Activated CD4-positive, alpha-beta T cell treated with anti-CD3 and anti-CD28 coated beads, Interleukin-2, amount 50 U/mL, for 1 hour (primary cell): Measurements from ENCODE around the gene LRCH4.

ENCODE experiments used
- DNase-seq: peaks from one replicate; pipeline ENCODE4 v3.0.0-alpha.2; 2020

LRCH4 gene

DNA sequence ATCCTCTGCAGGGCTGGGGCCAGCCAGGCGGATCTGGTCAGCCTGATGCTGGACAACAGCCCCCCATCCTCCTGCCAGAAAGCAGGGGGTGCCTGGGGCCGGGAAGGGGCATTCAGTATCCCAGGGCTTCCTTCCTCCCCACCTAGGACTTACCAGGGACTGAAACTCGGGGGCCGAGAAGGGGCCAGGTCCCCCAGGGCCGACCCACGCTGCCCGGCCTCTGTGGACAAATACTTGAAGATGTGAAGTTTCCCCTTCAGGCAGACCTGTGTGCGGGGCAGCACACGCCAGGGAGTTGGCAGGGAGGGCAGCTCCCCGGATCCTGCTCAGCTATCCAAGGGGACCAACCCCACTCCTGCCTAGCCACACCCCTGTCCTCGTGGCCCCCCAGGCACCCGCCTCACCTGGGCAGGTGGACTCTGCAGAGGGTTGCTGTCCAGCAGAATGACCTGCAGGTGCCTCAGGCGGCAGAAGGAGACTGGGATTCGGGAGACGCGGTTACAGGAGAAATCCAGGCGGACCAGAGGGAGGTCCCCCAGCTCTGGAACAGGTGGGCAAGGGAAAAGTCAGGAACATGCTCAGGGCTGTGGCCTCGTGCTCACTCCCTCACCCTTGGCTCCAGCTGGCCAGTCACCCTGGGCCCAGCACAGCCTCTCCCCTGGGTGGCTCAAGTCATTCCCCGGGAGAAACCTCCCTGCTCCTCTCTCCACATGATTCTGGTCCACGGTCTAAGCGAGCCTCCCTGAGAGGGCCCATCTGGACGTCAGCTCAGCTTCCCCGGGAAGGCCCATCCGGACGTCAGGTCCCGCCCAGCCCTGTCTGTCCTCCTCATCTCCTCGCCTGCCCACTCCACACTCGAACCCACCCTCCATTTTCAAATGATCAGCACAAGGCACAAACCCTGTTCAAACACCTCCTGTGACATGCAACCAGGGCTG, 7.4 kb downstream of the LRCH4 start:
- no peak for DNase-seq

GRCh38 chr7:100577507-100577906, 8.4 kb downstream of the LRCH4 start:
- no peak for DNase-seq

GRCh38 chr7:100577103-100577502, 8.8 kb downstream of the LRCH4 start:
- no peak for DNase-seq

DNA sequence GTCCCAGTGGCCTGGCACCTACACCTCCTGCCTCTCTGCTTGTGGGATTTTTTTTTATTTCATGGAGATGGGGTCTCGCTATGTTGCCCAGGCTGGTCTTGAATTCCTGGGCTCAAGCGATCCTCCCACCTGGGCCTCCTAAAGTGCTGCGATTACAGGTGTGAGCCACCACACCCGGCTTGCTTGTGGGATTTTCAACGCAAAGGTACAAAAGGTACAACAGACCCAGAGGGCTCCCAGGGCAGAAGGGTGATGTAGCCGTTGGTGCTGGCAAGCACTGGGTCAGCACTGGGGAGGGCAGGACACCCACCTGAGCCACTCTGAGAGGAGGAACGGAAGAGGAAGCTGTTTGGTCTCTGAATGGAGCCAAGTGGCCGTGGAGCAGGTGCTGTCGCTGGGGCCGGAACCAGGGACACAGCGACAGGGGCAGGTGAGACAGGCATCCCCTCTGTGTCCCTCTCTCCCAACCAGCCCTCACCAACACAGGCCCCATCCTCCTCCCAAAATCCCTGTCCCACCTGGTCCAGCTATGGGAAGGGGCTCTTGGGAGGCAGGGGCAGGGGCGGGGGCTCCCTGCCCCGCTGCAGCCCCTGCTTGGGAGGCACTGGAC, 9.4 kb downstream of the LRCH4 start:
- no peak for DNase-seq

GRCh38 chr7:100575746-100576383, 10.1 kb downstream of the LRCH4 start:
- no peak for DNase-seq

DNA sequence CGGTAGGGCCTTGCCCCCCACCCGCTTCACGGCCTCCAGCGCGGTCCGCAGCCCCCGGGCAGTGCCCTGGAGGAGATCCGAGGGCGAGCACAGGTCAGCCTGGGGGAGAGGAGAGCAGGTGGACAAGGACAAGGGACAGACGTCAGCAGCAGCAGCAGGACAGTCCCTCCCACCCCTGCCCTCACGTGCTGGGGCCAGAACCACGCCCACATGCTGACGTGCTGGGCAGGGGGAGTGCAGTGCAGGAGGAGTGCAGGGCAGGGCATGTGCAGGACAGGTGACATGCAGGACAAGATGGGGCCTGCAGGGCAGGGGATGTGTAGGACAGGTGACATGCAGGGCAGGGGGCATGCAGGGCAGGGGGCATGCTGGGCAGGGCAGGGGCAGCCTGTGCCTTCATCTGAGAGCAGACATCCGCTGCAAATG, 10.7 kb downstream of the LRCH4 start:
- DNase-seq = no peak

DNA sequence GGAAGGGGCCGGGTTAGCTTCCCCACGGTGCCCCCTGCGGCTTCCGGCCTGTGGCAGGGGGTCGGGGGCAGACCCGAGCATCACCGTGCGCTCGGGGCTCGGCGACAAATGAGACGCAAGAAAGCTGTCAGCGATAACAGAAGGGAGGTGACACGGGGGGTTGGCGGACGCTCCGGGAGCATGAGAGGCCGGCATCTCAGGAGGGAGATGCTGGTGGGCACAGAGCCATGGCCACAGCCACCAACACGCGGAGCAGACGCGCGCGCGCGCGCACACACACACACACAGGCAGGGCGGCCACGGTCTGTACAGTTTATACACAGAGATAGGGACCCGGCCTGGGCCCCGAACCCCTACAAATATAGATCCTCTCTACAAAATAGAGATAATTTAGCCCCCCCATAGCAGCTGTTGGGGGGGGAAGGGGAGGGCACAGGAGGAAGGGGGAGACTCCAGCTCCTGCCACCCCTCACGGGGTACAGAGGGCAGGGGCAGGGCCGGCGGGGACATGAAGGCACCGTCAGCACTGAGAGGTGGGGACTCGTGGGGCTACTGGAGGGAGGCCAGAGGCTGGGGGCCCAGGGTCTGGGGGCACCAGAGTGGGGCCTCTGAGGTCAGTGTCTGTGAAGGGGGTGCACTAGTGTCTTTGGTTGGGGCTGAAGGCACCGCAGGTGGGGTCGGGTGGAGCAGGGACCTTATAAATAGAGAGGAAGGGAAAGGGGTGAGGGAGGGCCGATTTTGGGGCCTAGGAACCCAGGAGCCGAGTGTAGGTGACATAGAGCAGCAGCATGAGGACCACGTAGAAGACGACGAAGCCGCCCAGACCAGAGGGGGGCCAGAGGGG, 11.3 kb downstream of the LRCH4 start:
- DNase-seq = no peak

- DNase-seq = no peak
These were observed 12.1 kb downstream of the LRCH4 start, which contains the start of gene SAP25 for GRCh38 chr7:100573691-100574361. SAP25 (minus strand) TSS chr7:100573900; CDS start chr7:100573742, 158 bp downstream.

- DNase-seq = no peak
These were observed 12.8 kb downstream of the LRCH4 start for GRCh38 chr7:100572949-100573675.

DNA sequence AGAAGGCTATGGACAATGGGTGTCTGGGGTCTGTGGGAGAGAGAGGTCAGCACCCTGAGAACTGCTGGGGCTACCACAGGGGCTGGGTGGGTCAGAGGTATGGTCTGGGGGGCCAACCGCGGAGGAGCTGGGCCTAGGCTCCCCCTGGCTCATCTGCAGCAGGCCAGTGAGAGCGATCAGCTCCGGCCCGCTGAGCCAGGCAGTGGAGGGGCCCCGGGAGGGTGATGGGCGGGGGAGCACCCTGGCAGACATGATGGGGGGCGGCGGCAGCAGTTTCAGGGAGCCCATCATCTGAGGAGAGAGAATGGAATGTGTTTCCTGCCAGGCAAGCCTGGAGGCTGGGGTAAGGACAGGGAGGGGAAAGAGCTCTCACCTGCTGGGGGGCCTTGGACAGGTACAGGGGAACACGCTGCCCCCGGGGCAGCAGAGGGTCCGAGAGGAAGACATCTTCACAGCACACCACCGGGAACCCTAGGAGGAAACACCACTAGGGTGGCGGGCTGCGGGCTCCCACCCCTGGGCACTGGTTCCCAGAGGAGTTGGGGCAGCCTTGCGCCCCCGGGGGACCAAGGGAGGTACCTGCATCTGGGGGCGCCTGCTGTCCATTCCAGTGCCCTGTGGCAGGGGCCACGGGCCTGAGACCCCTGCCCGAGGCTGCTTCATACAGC, 13.5 kb downstream of the LRCH4 start:
- no peak for DNase-seq

- DNase-seq = no peak
These were observed 14.2 kb downstream of the LRCH4 start for GRCh38 chr7:100571829-100572116.

DNA sequence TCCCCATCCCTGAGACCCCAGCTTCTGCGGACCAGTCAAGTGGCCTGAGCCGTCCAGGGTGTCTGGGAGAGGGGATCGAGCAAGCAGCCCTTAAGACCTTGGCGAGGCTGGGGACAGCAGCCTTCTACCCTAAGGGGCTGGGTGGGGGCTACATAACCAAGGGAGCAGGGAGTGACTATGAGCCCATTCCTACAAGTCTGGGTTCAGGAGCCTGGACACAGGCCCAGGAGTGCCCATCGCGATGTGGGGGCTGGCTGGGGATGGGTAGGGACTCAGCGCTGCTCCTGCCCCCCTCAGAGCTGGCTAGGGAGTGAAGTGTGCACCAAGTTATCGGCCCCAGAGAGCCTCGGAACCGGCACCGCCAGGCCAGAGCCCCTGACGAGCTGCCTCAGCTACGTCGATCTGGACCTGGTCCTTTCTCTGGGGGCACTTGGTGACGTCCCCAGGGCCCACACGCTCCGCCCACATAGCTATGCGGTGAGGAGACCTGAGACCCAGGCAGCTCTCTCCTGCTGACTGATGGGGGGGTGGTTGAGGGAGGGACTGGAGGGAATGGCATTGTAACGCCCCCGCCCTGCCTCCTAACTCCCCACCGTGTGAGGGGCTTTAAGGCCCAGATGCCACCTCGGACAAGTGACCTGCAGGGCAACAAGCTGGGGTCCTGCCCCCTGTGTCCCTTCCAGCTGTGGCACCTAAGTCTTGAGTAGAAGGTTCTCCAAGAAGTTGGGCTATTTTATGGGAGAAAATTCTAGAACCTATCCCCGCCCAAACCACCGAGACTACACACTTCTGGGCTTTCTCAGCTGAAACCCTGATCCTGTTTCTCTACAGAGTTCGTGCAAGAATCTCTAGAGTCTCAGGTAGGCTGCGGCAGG, 14.7 kb downstream of the LRCH4 start:
- no peak for DNase-seq

- peak; percentile 38 for DNase-seq
These were observed 16.8 kb downstream of the LRCH4 start for GRCh38 chr7:100568896-100569844.

DNA sequence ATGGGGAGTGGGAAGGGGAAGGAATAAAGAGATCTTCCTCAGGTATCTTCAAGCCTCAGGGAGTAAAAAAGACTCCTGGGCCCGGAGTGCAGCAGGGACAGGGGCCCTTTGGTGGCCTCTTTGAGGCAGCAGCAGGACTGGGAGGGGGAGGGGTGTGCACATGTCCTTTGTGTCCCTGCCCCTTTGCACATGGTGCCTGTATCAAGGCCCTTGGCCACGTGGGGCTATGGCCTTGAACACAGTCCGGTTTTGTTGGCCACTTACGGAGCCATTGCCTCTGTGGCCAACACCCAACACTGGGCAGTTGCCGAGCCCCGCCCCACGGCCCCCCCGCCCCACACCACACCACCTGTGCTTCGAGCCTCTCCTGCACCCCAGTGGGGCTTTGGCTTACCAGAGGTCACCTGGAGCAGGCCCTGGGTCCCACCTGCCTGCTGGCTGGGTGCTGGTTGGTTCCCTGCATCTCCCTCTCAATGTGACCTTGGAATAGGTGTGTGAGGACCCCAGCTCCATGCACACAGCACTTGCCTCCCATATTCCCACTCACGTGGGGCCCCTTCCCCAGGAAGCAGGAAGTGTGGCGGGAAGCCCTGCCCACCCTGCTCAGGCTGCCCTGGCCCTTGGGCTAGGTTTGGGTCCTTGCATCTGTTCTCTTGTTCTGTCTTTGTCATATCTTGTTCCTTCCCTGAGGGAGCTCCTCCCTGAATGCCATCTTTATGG, 17.6 kb downstream of the LRCH4 start:
- DNase-seq = no peak

- DNase-seq = no peak
These were observed 18.2 kb downstream of the LRCH4 start for GRCh38 chr7:100567751-100568175.

- DNase-seq = no peak
These were observed 18.7 kb downstream of the LRCH4 start for GRCh38 chr7:100567031-100567730.

DNA sequence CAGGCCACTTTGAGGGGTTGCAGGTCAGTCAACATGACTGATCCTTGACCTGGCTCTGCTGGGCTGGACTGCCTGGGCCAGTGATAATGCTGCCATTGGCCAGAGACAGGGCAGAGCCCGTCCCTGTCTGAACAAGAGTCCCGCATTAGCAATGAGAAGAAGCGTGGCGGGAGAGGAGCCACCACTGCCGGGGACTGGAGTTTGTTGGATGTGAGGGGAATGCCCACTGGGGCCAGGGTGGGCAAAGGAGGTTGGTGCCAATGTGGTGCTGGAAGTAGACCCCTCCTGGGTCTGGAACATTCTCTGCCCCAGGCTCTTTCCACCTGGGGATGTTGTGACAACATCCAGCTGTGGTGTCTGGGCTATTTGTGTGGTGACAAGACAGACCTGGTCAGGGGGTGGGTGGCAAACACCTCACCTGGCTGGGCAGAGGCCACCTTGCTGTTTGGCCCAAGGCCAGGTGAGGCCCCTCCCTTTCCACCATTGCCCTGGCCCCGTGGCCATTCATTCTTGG, 19.9 kb downstream of the LRCH4 start:
- DNase-seq = no peak
